22Rv1 (cell line): ENCODE results near the gene BICC1.

Experiments used
- ZFX ChIP-seq: fragments of 450-650 bp; IDR thresholded peaks from 2 replicates; pipeline ENCODE4 v1.6.1; 2017; ENCODE audit warnings: antibody characterized with exemption, borderline replicate concordance
- TF ChIP-seq, protein P1 (sequence below): fragments of 450-650 bp; IDR thresholded peaks from 2 replicates; pipeline ENCODE4 v1.5.1; 2017; ENCODE audit warnings: mild to moderate bottlenecking

DNA sequence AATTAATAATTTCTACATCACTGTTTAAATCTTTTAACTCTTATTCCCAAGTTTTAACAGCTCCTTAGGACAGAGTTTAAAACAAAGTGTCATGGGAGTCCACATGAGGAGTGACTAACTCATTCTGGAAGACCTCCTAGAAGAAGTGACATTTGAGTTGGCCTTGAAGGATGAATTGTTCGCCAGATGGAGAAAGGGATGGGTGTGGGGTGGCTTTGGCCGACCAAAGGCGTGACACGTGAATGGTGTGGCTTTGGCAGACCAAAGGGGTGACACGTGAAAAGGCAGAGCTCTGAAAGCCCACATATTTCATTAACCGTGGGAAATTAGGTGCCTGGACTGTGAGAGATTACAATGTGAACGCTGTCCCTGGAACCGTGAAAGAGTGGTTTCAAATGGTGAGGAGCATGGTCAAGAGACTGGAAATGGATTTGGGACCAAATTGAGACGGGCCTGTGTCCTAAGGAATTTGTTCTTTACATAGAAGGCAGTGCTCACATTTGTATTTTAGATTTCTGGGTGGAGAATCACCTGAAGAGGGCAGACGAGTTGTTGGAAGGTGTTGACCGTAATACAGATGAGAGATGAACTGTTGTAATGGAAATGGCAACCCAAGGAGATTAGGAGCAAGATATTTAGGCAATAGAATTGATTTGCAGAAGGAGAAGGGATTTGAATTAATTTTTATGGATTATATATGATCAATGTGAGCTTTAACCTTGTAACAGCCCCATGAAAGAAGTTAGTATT is 228.1 kb downstream of the BICC1 start:
- TF ChIP-seq, protein P1, sequence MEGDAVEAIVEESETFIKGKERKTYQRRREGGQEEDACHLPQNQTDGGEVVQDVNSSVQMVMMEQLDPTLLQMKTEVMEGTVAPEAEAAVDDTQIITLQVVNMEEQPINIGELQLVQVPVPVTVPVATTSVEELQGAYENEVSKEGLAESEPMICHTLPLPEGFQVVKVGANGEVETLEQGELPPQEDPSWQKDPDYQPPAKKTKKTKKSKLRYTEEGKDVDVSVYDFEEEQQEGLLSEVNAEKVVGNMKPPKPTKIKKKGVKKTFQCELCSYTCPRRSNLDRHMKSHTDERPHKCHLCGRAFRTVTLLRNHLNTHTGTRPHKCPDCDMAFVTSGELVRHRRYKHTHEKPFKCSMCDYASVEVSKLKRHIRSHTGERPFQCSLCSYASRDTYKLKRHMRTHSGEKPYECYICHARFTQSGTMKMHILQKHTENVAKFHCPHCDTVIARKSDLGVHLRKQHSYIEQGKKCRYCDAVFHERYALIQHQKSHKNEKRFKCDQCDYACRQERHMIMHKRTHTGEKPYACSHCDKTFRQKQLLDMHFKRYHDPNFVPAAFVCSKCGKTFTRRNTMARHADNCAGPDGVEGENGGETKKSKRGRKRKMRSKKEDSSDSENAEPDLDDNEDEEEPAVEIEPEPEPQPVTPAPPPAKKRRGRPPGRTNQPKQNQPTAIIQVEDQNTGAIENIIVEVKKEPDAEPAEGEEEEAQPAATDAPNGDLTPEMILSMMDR = no peak
- no peak for TF ChIP-seq ZFX
